HepG2 (cell line): ENCODE measurements around the gene ETFRF1. TPM values are rescaled to one million over a fixed set of nuclear protein-coding genes. Genes with fewer than 3 reads are reported as not detected.

Experiments
- ATAC-seq: fragments of 200-7000 bp; cut with Tn5 transposase; 3 replicates; pipeline ENCODE4 v1.9.1; 2020; ENCODE audit warnings: mild to moderate bottlenecking, moderate library complexity
- BruUV-seq: library from RNA; stranded (reverse); fragments of 400-500 nt; replicated peaks from 2 replicates; lab custom pipeline; 2021; lab: Mats Ljungman, UMichigan
- CTCF ChIA-PET: fragments of 300-600 bp; formaldehyde crosslinking; extraction: SDS; loops from one replicate; lab custom pipeline; 2021; ENCODE audit warnings: low total read pairs, inconsistent platforms, low intra/inter-chr PET ratio; lab: Yijun Ruan, JAX
- POLR2A ChIA-PET: fragments of 350-600 bp; sonication (Branson Sonifier 250); formaldehyde crosslinking; loops from one replicate; lab custom pipeline; 2020; ENCODE audit warnings: antibody characterized with exemption, inconsistent platforms; lab: Yijun Ruan, JAX
- DNase-seq: peaks from one replicate; pipeline ENCODE4 v3.0.0-alpha.2; 2015; ENCODE audit warnings: low spot score
- FAIRE-seq: peaks from 3 replicates; lab custom pipeline; 2011; peaks lifted over from hg19 to GRCh38; lab: Jason Lieb, UNC
- H2AFZ ChIP-seq: one replicate; pipeline ENCODE4 v1.6.1; 2011; ENCODE audit warnings: low read length, inconsistent platforms
- H3K27ac ChIP-seq: fragments of 300-600 bp; 3 replicates; pipeline ENCODE4 v1.8.0; 2011; ENCODE audit warnings: mixed run types, mild to moderate bottlenecking, mixed read lengths, low read length, inconsistent platforms; ENCODE audit not compliant: insufficient read depth; ENCODE audit errors: extremely low read length
- H3K27me3 ChIP-seq, 2 experiments: fragments of 200-600 bp in 1 of 2; 2 replicates in 1 of 2; 3 replicates in 1 of 2; pipeline versions ENCODE4 v1.6.0 to v1.8.0; 2011; ENCODE audit warnings: low read length in 2 of 2, mild to moderate bottlenecking in 2 of 2, moderate library complexity in 2 of 2, inconsistent platforms in 1 of 2; ENCODE audit not compliant: insufficient read depth in 2 of 2, control insufficient read depth in 1 of 2
- H3K36me3 ChIP-seq, 2 experiments: fragments of 200-600 bp in 1 of 2; replicated peaks in 1 of 2; 2 replicates in 1 of 2; 3 replicates in 1 of 2; pipeline versions ENCODE4 v1.5.1 to v1.8.0; 2011; ENCODE audit warnings: low read length in 2 of 2, inconsistent platforms in 1 of 2; ENCODE audit not compliant: insufficient read depth in 2 of 2, control insufficient read depth in 1 of 2
- H3K4me1 ChIP-seq: 2 replicates; pipeline ENCODE4 v1.5.1; 2012; ENCODE audit warnings: low read length, inconsistent platforms; ENCODE audit not compliant: insufficient read depth
- H3K4me2 ChIP-seq: 2 replicates; pipeline ENCODE4 v1.6.0; 2011; ENCODE audit warnings: low read depth, low read length, inconsistent platforms
- H3K4me3 ChIP-seq, 3 experiments: fragments of 200-600 bp in 1 of 3; sonication (generic), shearing (Covaris generic) in 1 of 3; replicated peaks in 1 of 3; 2 replicates each; pipeline ENCODE4 v1.5.1; 2011 to 2016; ENCODE audit warnings: low read length in 3 of 3, inconsistent platforms in 2 of 3, low read depth in 2 of 3, mild to moderate bottlenecking in 2 of 3, control low read depth in 1 of 3, mixed read lengths in 1 of 3; ENCODE audit not compliant: insufficient read depth in 1 of 3
- H3K79me2 ChIP-seq: one replicate; pipeline ENCODE4 v1.6.1; 2011; ENCODE audit warnings: low read length, inconsistent platforms; ENCODE audit not compliant: insufficient read depth
- H3K9ac ChIP-seq: 2 replicates; pipeline ENCODE4 v1.6.0; 2011; ENCODE audit warnings: mild to moderate bottlenecking, low read depth, low read length, inconsistent platforms; ENCODE audit not compliant: insufficient read depth
- H3K9me3 ChIP-seq: 2 replicates; pipeline ENCODE4 v1.5.1; 2012; ENCODE audit warnings: mild to moderate bottlenecking, low read length
- H4K20me1 ChIP-seq: 2 replicates; pipeline ENCODE4 v1.6.0; 2011; ENCODE audit warnings: inconsistent platforms, mild to moderate bottlenecking, low read length, moderate library complexity; ENCODE audit not compliant: insufficient read depth
- ARHGAP35 ChIP-seq: sonication (generic); formaldehyde crosslinking; IDR thresholded peaks from 2 replicates; pipeline ENCODE4 v1.9.0; 2022; ENCODE audit warnings: mild to moderate bottlenecking, inconsistent platforms, moderate library complexity, missing genetic modification reagents, borderline replicate concordance
- ATF1 ChIP-seq: IDR thresholded peaks from 2 replicates; pipeline ENCODE4 v1.6.1; 2016; ENCODE audit warnings: mild to moderate bottlenecking, control low read depth
- CAMTA2 ChIP-seq: sonication (generic); formaldehyde crosslinking; IDR thresholded peaks from 2 replicates; pipeline ENCODE4 v1.4.0; 2020; ENCODE audit warnings: mild to moderate bottlenecking, missing genetic modification reagents, borderline replicate concordance
- CSRNP2 ChIP-seq: sonication (generic); formaldehyde crosslinking; conservative IDR thresholded peaks from 2 replicates; pipeline ENCODE4 v1.8.0; 2022; ENCODE audit warnings: low read depth, missing genetic modification reagents
- HNRNPLL ChIP-seq: fragments of 200-400 bp; formaldehyde crosslinking; IDR thresholded peaks from 2 replicates; pipeline ENCODE4 v1.6.1; 2017; ENCODE audit warnings: mild to moderate bottlenecking, low read depth, low read length; ENCODE audit not compliant: poor library complexity, severe bottlenecking
- JUN ChIP-seq: sonication (generic); formaldehyde crosslinking; IDR thresholded peaks from 2 replicates; pipeline ENCODE4 v1.4.0; 2020; ENCODE audit warnings: mild to moderate bottlenecking, missing genetic modification reagents
- KLF11 ChIP-seq: IDR thresholded peaks from 2 replicates; pipeline ENCODE4 v1.6.1; 2016; ENCODE audit warnings: missing compliant biosample characterization
- MBNL3 ChIP-seq: fragments of 250-450 bp; sonication (Bioruptor Pico); conservative IDR thresholded peaks from 2 replicates; pipeline ENCODE4 v1.8.0; 2022; ENCODE audit warnings: mild to moderate bottlenecking, inconsistent platforms
- NFRKB ChIP-seq: fragments of 450-650 bp; IDR thresholded peaks from 2 replicates; pipeline ENCODE4 v1.6.1; 2017
- NR1H2 ChIP-seq: sonication (generic); formaldehyde crosslinking; IDR thresholded peaks from 2 replicates; pipeline ENCODE4 v1.8.1; 2022; ENCODE audit warnings: low read depth, missing genetic modification reagents, borderline replicate concordance
- SIN3B ChIP-seq: fragments of 150-350 bp; IDR thresholded peaks from 2 replicates; pipeline ENCODE4 v1.6.1; 2014; ENCODE audit warnings: low read length
- ZC3H13 ChIP-seq: sonication (generic); formaldehyde crosslinking; IDR thresholded peaks from 2 replicates; pipeline ENCODE4 v1.8.1; 2023; ENCODE audit warnings: mild to moderate bottlenecking, missing genetic modification reagents, moderate library complexity
- ZNF460 ChIP-seq: sonication (generic); formaldehyde crosslinking; IDR thresholded peaks from 2 replicates; pipeline ENCODE4 v1.5.1; 2020; ENCODE audit warnings: missing genetic modification reagents, mild to moderate bottlenecking, borderline replicate concordance
- ZNF501 ChIP-seq: sonication (generic); formaldehyde crosslinking; IDR thresholded peaks from 2 replicates; pipeline ENCODE4 v1.5.1; 2020; ENCODE audit warnings: mild to moderate bottlenecking, moderate library complexity, missing genetic modification reagents
- ZNF510 ChIP-seq: sonication (generic); formaldehyde crosslinking; IDR thresholded peaks from 2 replicates; pipeline ENCODE4 v1.4.0; 2020; ENCODE audit warnings: low read depth, mild to moderate bottlenecking, missing genetic modification reagents
- WGBS: methylation state at CpG from one replicate; pipeline ENCODE4 v1.1.6; 2017; ENCODE audit warnings: low lambda C conversion rate; 5-methylcytosine and 5-hydroxymethylcytosine counted together
- in situ Hi-C: cut with HindIII; loops from 2 replicates; pipeline ENCODE4 v1.10.0; 2017; ENCODE audit warnings: low pct_unique_long_range_greater_than_20kb; ENCODE audit not compliant: extremely low pct_ligation_motif_present
- intact Hi-C: fragments of 100-400 bp; cut with micrococcal nuclease; formaldehyde crosslinking; loops from one replicate; pipeline ENCODE4 v1.10.0; 2022; ENCODE audit not compliant: unreplicated experiment
- polyA plus RNA-seq, 8 experiments: library from polyadenylated mRNA; depleted of rRNA in 3 of 8; stranded (reverse) in 7 of 8; unstranded in 1 of 8; fragments of >200 nt; fragmentation: Illumina TruSeq in 4 of 8; extraction: Trizol in 4 of 8; gene quantifications; 2 replicates each; pipeline versions ENCODE4 v1.2.1 to v1.2.3, GENCODE V29; 2011 to 2016; ENCODE audit warnings: low read depth in 4 of 8, missing spikeins in 1 of 8, mixed read lengths in 1 of 8; ENCODE audit not compliant: insufficient read depth in 1 of 8
- total RNA-seq, 5 experiments: library from RNA; depleted of rRNA; stranded (reverse); fragments of >200 nt; fragmentation: Illumina TruSeq; extraction: Trizol; gene quantifications; 2 replicates each; pipeline ENCODE4 v1.2.3, GENCODE V29; 2016; ENCODE audit warnings: low read depth in 1 of 5

Gene ETFRF1
- total and polyA plus RNA-seq, 2 of the 13 experiments (the other 11 are each of a cell fraction or from before 2014, with no cell fraction given): 6.8 to 7.0 TPM

- Histone ChIP-seq H3K27me3 (no peaks in the 10 kb centered on the region), H2AFZ (no peak overlapping the region), H4K20me1 (no peaks in the 10 kb centered on the region), H3K4me1 (peaks cover 9% of the 10 kb centered on the region), H3K4me3 (no peak overlapping the region), H3K4me2 (no peak overlapping the region), H3K36me3 (no peaks in the 10 kb centered on the region), H3K9ac (no peak overlapping the region), H3K9me3 (no peaks in the 10 kb centered on the region), H3K27ac (no peak overlapping the region), H3K79me2 (no peaks in the 10 kb centered on the region)
- TF ChIP-seq SIN3B (no peak), ARHGAP35 (no peak), MBNL3 (CRISPR knock-in tag) (no peak), NFRKB (no peak), ATF1 (no peak), HNRNPLL (no peak), ZC3H13 (no peak), ZNF501 (CRISPR knock-in tag) (no peak), CSRNP2 (CRISPR knock-in tag) (no peak), ZNF510 (no peak), JUN (no peak), NR1H2 (CRISPR knock-in tag) (no peak), ZNF460 (CRISPR knock-in tag) (no peak), KLF11 (CRISPR knock-in tag) (no peak), CAMTA2 (CRISPR knock-in tag) (no peak)
- no peak for DNase-seq
- FAIRE-seq: no peak
- CTCF ChIA-PET: no interaction called here
- intact Hi-C loops: no loop called here
- in situ Hi-C loops: no loop called here
- ATAC-seq: no peak
- no TSS peak for BruUV-seq
- POLR2A ChIA-PET: no interaction called here
- 64% methylated on average over 3 of the region's 3 CpGs for WGBS
These were observed 12.3 kb upstream of the ETFRF1 start for GRCh38 chr12:25182765-25183164.
